Stimulated activated CD8-positive, alpha-beta memory T cell treated with anti-CD3 and anti-CD28 coated beads, Interleukin-2, amount 100 ng/mL, for 48 hours (primary cell): ENCODE results near the gene PBX1.

Experiments
- DNase-seq, 2 donors: peaks; one replicate each; pipeline ENCODE4 v3.0.0-alpha.2; 2020; ENCODE audit warnings: low read depth in 2 of 2

PBX1 gene

DNA sequence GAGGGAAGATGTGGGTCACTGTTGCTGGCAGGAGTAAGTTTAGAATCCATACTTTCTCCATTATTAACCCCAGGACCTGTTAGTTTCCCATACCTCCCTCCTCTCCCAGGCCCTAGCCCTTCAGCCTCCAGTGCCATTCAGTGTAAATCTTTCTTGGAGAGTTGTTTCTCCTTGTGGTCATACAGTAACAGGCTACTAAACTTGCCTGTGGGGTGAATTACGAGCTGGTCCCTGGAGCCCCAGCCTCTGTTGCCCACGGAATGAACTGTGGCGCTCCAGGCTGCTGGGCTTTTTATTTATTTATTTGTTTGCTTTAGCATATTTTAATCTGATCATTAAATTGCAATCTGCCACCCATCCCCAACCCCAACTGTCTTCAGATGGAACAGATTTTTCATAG lies 305.2 kb downstream of the PBX1 start:
- DNase-seq, result no peak

DNA sequence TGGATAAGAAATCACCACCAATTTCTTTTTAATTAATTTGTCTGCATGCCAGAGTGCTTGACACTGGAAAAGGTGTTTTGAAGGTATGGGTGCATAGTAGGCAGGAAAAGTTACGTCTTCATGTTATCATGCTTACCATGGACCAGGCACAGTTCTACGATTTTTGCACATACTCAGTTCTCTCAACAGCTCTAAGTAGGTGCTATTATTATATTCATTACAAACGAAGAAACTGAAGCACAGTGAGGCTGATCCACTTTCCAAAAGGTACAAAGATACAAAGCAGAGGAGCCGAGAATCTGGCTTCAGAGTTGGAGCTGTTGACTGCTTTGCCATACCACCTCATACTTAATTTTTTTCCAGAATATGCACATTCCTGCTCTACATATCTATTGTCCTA lies 306.4 kb downstream of the PBX1 start:
- no peak for DNase-seq

DNA sequence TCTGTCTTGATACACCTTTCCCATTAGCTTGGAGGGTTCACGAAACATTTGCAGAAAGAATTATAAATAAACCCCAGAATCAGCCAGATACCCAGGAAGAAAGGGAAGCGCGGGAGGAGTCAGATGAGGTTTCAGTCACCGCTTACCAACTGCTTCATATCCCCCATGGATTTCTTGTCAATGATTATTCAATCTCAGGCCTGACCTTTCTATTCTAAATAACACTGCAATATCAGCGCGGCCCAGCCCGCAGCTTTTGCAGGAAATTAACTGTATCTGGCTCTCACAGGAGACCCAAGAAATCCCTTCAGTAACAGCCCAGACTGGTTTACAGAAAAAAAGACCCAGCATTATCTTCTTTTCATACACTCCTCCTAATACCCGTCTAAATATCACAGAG lies 308.6 kb downstream of the PBX1 start:
- DNase-seq, result no peak

DNA sequence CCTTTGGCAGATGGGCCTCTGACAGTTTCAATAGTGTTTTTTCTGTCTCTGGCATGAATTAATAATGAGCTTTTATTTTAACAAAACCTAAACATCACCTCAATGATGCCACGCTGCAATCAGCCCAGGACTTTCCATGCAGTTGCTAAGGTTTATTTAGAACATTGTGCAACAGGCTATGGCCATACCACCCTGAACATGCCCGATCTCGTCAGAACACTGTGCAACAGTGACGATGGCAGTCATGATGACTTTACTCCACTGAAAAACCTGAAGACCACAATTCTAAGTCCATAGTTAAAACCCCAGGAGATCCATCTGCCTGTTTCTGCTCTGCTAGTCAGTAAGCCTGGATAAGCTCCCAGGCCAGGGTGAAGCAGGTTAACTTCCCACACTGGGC lies 310.0 kb downstream of the PBX1 start:
- DNase-seq, result no peak

DNA sequence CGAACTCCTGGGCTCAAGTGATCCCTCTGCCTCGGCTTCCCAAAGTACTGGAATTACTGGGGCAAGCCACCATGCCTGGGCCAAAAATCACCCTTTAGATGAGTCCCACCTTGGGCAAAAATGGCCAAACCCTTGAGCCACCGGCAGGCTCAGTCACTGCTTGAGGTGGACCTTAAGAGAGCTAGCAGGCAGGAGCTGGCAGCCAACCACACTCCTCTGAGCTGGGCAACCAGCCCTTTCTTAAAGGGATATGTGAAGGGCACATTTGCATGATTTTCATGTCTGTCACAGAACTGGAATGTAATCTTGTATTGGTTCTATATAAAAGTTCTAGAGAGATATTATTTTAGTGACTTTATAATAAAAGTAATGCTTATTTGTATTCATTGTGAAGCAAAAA lies 316.5 kb downstream of the PBX1 start:
- no peak for DNase-seq

DNA sequence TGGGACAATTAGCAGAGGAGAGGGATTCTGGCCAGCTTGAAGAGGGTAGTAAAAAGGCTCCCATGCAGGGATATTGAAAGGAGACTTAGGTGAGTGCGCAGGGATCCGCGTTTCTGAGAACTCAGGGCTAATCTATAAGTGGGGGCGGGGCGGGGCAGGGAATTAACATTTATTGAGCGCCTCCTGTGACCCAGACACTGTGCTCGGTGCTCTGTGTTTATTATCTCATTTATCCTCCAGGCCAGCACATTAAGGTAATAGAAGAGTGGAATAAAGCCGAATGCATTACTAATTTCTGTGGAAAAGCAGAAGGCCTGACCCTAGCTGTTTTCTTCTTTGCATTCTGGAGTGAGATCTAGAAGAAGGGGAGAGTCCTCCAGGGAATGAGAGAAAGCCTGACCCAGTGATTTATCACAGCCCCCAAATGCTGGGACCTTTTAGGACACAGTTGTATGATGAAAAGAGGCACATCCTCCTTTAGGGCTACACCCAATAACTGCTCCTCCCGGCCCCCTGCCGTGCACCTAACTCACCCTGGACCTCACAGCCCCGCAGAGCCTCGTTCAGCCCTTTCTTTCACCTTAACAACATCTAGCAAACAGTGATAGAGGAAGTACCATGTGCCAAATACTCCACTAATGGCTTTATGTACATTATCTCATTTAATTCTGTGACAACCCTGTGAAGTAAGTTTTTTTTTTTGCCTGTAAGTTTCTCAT lies 317.6 kb downstream of the PBX1 start:
- no peak for DNase-seq

DNA sequence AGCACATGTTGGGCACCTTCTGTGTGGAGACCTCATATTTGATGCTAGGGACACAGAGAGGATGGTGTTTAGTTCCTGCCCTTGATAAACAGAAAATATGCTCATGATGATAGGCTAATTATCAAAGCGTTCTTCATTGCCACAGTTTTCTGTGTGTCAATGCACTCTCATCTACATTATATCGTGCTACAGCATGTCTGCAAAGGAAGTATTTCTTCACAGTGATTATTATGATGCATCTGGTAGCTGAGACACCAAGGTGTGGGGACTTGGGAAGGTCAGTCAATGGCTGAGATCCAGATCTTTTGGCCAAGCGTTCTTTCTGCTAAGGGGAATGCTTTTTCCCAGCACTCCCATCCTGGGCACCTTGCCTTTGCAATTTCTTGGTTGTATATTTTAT lies 321.2 kb downstream of the PBX1 start:
- no peak for DNase-seq

DNA sequence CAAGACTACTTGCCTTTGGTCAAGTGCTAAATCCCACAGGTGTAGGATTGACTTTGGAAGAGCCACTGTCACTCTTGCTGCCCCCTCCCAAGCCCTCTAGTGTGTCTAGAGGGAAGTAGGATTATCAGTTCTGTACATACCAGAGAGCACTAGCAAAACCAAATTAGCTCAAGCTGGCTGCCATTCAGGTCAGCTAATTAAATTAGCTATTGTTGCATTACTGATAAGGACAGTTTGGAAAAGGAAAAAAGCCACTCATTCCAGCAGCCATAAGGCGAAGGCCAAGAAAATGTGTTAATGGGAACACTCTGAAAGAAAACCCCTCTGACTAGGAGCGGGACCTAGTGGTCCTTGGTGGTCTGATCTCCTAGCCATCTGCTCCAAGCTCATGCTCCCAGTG lies 321.7 kb downstream of the PBX1 start:
- no peak for DNase-seq

DNA sequence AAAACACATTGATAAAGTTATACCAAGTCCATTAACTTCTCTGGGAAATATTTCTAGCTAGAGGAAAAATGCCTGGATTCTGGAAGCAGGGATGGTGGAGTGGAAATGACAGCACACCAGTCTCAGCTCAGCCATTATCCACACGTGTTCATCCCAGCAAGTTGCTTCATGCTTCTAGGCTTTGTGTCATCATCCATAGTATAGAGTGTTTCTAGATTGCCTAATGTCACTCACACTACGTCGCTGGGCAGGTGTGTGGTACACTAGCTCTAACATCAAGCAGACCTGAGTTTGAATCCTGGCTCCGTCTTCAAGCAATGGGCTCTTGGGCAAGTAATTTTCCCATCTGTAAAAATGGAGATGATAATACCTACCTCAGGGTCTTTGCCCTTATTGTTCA lies 326.3 kb downstream of the PBX1 start:
- DNase-seq, result no peak

DNA sequence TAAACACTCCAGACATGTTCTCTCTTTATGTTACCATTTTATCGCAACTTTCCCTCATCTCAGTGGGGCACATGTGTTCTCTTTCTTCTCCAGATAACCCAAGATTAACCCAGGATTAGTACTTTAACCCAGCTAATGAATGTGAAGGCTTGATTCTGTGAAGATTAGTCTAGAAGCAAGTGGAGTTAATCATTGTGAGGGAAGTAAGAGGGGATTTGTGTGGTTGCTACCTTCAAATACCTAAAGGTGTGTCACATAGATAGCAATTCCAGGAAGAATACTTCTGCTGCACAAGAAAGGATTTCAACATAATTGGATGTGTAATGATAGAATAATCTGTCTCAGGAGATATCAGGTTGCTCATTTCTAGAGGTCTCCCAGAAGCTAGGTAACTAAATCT lies 327.1 kb downstream of the PBX1 start:
- DNase-seq, result no peak

DNA sequence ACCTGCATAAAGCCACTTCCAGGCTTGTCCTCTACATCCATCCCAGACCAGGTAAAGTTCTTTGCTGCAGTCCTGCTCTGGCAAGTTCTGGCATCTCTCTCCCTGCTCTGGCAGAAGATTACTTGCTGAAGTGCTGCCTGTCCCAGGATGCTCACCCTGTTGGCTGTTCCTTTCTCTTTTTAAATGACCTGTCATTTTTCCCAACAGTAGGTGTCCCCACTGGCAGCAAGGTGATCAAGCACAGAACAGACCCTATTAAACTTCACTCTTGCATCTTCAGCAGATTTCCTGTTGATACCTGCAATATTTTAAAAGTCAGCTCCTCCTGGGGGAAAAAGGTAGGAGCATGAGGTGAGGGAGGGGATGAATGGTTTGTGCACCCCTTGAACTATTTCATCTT lies 332.6 kb downstream of the PBX1 start:
- DNase-seq, result no peak

DNA sequence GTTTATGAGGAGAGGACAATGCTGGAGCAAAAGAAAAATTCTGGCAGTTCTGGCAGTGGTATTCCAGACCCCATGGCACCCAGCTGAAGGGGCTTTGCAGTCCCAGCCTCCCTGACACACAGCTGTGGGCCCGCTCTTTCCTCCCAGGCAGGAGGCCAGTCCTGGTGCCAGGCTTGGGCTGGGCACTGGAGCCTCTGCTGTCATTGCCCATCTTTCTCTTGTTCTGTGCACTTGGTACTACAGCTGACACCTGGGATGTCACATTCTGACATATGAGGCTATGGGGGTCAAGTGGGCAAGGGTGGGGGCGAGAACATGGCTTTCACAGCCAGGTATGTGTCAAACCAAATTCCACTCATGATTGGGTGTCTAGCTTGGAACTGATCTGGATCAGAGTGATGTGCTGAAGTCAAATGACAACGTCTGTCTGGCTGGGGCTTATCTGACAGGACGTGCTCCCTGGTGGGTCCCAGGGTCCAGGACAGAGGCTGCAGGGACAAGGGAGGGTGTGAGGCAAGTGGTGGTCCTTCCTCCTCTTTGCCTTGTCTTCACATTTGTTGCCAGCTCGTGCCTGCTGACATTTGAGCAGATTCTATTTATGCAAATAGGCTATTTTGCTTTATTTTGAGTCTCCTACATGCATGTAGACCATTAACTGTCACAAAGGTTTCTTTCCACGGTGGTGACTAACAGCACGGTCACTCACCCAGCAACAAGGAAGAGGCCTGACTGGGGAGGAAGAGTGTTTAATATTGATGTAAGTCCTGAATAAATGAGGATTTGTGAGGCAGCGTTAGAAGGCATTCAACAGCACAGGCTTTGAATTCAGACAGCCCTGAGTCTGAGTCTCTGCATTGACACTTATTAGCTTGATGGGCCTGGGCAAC lies 336.3 kb downstream of the PBX1 start:
- no peak for DNase-seq

DNA sequence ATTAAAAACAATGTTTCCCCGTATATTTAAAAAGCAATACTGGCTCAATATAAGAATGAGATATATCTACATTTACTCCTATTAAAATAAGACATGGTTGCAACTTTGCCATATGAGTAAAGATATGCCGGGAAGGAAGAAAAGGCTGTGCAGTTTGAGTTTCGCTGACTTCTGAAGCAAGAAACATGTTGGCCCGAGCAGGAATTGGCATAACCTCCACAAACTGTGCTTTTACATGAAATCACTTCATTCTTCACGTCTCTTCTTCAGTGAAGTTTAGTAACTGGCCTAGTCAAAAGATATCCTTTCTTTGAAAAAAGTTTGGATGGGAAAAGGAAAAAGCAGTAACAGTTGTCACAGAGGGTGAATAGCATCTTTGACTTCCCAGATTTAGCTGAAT lies 342.0 kb downstream of the PBX1 start:
- DNase-seq, result no peak
